ENCODE results near the gene PRPH. TPM values are rescaled to one million over a fixed set of nuclear protein-coding genes. Genes with fewer than 3 reads are reported as not detected.

The PRPH gene
- total and polyA plus RNA-seq, 2 of the 13 experiments (the other 11 are each of a cell fraction or from before 2014, with no cell fraction given): 0.12 TPM; not detected in 1

DNA sequence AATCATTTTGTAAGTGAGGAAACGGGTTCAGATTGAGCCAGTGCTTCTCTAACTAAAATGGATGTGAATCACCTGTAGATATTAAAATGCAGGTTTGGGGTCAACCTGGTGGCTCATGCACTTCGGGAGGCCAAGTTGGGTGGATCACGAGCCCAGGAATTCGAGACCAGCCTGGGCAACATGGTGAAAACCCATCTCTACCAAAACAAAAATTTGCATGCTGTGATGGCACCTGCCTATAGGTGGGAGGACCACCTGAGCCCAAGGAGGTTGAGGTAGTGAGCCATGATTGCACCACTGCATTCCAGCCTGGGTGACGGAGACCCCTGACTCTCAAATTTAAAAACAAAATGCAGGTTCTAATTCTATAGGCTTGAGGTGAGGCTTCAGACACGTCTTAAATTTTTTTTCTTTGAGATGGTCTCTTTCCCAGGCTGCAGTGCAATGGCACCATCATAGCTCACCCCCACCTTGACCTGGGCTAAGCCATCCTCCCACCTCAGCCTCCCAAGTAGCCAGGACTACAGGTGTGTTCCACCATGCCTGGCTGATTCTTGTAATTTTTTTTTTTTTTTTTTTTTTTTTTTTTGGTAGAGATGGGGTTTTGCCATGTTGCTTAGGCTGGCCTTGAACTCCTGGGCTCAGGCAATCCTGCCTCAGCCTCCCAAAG is 21.1 kb upstream of the PRPH start (continued):
- TF ChIP-seq MLLT10 (CRISPR knock-in tag; IDR thresholded peaks at IDR 0.05): no peak
- no peak for TF ChIP-seq ZNF670 (CRISPR knock-in tag; IDR thresholded peaks at IDR 0.05; ENCODE audit: borderline replicate concordance)
- TF ChIP-seq, protein P1, sequence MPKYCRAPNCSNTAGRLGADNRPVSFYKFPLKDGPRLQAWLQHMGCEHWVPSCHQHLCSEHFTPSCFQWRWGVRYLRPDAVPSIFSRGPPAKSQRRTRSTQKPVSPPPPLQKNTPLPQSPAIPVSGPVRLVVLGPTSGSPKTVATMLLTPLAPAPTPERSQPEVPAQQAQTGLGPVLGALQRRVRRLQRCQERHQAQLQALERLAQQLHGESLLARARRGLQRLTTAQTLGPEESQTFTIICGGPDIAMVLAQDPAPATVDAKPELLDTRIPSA (CRISPR knock-in tag; IDR thresholded peaks at IDR 0.05; ENCODE audit: borderline replicate concordance): no peak
- TF ChIP-seq, protein P2, sequence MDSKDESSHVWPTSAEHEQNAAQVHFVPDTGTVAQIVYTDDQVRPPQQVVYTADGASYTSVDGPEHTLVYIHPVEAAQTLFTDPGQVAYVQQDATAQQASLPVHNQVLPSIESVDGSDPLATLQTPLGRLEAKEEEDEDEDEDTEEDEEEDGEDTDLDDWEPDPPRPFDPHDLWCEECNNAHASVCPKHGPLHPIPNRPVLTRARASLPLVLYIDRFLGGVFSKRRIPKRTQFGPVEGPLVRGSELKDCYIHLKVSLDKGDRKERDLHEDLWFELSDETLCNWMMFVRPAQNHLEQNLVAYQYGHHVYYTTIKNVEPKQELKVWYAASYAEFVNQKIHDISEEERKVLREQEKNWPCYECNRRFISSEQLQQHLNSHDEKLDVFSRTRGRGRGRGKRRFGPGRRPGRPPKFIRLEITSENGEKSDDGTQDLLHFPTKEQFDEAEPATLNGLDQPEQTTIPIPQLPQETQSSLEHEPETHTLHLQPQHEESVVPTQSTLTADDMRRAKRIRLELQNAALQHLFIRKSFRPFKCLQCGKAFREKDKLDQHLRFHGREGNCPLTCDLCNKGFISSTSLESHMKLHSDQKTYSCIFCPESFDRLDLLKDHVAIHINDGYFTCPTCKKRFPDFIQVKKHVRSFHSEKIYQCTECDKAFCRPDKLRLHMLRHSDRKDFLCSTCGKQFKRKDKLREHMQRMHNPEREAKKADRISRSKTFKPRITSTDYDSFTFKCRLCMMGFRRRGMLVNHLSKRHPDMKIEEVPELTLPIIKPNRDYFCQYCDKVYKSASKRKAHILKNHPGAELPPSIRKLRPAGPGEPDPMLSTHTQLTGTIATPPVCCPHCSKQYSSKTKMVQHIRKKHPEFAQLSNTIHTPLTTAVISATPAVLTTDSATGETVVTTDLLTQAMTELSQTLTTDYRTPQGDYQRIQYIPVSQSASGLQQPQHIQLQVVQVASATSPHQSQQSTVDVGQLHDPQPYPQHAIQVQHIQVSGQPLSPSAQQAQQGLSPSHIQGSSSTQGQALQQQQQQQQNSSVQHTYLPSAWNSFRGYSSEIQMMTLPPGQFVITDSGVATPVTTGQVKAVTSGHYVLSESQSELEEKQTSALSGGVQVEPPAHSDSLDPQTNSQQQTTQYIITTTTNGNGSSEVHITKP (CRISPR knock-in tag; IDR thresholded peaks at IDR 0.05; ENCODE audit: low read depth): no peak
- TF ChIP-seq RARG (CRISPR knock-in tag; IDR thresholded peaks at IDR 0.05; ENCODE audit: low read depth): no peak
- TF ChIP-seq, protein P3, sequence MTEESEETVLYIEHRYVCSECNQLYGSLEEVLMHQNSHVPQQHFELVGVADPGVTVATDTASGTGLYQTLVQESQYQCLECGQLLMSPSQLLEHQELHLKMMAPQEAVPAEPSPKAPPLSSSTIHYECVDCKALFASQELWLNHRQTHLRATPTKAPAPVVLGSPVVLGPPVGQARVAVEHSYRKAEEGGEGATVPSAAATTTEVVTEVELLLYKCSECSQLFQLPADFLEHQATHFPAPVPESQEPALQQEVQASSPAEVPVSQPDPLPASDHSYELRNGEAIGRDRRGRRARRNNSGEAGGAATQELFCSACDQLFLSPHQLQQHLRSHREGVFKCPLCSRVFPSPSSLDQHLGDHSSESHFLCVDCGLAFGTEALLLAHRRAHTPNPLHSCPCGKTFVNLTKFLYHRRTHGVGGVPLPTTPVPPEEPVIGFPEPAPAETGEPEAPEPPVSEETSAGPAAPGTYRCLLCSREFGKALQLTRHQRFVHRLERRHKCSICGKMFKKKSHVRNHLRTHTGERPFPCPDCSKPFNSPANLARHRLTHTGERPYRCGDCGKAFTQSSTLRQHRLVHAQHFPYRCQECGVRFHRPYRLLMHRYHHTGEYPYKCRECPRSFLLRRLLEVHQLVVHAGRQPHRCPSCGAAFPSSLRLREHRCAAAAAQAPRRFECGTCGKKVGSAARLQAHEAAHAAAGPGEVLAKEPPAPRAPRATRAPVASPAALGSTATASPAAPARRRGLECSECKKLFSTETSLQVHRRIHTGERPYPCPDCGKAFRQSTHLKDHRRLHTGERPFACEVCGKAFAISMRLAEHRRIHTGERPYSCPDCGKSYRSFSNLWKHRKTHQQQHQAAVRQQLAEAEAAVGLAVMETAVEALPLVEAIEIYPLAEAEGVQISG (CRISPR knock-in tag; IDR thresholded peaks at IDR 0.05): 0 out of 2 replicates have a peak, but pooled peaks have one; percentile 16
- TF ChIP-seq, protein P4, sequence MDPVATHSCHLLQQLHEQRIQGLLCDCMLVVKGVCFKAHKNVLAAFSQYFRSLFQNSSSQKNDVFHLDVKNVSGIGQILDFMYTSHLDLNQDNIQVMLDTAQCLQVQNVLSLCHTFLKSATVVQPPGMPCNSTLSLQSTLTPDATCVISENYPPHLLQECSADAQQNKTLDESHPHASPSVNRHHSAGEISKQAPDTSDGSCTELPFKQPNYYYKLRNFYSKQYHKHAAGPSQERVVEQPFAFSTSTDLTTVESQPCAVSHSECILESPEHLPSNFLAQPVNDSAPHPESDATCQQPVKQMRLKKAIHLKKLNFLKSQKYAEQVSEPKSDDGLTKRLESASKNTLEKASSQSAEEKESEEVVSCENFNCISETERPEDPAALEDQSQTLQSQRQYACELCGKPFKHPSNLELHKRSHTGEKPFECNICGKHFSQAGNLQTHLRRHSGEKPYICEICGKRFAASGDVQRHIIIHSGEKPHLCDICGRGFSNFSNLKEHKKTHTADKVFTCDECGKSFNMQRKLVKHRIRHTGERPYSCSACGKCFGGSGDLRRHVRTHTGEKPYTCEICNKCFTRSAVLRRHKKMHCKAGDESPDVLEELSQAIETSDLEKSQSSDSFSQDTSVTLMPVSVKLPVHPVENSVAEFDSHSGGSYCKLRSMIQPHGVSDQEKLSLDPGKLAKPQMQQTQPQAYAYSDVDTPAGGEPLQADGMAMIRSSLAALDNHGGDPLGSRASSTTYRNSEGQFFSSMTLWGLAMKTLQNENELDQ (CRISPR knock-in tag; IDR thresholded peaks at IDR 0.05; ENCODE audit: borderline replicate concordance): no peak
- TF ChIP-seq, protein P5, sequence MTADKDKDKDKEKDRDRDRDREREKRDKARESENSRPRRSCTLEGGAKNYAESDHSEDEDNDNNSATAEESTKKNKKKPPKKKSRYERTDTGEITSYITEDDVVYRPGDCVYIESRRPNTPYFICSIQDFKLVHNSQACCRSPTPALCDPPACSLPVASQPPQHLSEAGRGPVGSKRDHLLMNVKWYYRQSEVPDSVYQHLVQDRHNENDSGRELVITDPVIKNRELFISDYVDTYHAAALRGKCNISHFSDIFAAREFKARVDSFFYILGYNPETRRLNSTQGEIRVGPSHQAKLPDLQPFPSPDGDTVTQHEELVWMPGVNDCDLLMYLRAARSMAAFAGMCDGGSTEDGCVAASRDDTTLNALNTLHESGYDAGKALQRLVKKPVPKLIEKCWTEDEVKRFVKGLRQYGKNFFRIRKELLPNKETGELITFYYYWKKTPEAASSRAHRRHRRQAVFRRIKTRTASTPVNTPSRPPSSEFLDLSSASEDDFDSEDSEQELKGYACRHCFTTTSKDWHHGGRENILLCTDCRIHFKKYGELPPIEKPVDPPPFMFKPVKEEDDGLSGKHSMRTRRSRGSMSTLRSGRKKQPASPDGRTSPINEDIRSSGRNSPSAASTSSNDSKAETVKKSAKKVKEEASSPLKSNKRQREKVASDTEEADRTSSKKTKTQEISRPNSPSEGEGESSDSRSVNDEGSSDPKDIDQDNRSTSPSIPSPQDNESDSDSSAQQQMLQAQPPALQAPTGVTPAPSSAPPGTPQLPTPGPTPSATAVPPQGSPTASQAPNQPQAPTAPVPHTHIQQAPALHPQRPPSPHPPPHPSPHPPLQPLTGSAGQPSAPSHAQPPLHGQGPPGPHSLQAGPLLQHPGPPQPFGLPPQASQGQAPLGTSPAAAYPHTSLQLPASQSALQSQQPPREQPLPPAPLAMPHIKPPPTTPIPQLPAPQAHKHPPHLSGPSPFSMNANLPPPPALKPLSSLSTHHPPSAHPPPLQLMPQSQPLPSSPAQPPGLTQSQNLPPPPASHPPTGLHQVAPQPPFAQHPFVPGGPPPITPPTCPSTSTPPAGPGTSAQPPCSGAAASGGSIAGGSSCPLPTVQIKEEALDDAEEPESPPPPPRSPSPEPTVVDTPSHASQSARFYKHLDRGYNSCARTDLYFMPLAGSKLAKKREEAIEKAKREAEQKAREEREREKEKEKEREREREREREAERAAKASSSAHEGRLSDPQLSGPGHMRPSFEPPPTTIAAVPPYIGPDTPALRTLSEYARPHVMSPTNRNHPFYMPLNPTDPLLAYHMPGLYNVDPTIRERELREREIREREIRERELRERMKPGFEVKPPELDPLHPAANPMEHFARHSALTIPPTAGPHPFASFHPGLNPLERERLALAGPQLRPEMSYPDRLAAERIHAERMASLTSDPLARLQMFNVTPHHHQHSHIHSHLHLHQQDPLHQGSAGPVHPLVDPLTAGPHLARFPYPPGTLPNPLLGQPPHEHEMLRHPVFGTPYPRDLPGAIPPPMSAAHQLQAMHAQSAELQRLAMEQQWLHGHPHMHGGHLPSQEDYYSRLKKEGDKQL (CRISPR knock-in tag; IDR thresholded peaks at IDR 0.05; ENCODE audit: low read depth): no peak
- no peak for TF ChIP-seq TBX2 (CRISPR knock-in tag; IDR thresholded peaks at IDR 0.05; ENCODE audit: borderline replicate concordance)
- no peak for TF ChIP-seq ZNF143 (CRISPR knock-in tag; IDR thresholded peaks at IDR 0.05)
- TF ChIP-seq, protein P6, sequence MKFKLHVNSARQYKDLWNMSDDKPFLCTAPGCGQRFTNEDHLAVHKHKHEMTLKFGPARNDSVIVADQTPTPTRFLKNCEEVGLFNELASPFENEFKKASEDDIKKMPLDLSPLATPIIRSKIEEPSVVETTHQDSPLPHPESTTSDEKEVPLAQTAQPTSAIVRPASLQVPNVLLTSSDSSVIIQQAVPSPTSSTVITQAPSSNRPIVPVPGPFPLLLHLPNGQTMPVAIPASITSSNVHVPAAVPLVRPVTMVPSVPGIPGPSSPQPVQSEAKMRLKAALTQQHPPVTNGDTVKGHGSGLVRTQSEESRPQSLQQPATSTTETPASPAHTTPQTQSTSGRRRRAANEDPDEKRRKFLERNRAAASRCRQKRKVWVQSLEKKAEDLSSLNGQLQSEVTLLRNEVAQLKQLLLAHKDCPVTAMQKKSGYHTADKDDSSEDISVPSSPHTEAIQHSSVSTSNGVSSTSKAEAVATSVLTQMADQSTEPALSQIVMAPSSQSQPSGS (CRISPR knock-in tag; IDR thresholded peaks at IDR 0.05): no peak

Data from HepG2 (cell line).